AG09319 (cell line): ENCODE data around the gene METRN.
"Not testable (repeated sequence)": the region's sequence is repeated elsewhere in the genome, so short reads cannot be mapped to it uniquely, and the experiment has no call there.

Experiments used
- DNase-seq: peaks from one replicate; pipeline ENCODE4 v3.0.0-alpha.2; 2010; ENCODE audit warnings: low read depth; ENCODE audit errors: extremely low read depth
- CTCF ChIP-seq: IDR thresholded peaks from 2 replicates; pipeline ENCODE4 v1.5.1; 2011; ENCODE audit warnings: low read depth, mild to moderate bottlenecking, inconsistent platforms, low read length, moderate library complexity

METRN gene

GRCh38 chr16:740764-741505 lies 26.0 kb downstream of the METRN start, which contains the start of gene CIAO3:
TSS of gene CIAO3 (minus strand) at chr16:740997. CDS start at chr16:740985, 12 bp downstream.
- TF ChIP-seq CTCF, result peak; percentile 60
- DNase-seq, result peak; percentile 69

GRCh38 chr16:741986-742629 lies 27.2 kb downstream of the METRN start:
- DNase-seq, result no peak
- no peak for TF ChIP-seq CTCF

GRCh38 chr16:742894-743293 lies 28.0 kb downstream of the METRN start:
- not testable (repeated sequence) for DNase-seq

DNA sequence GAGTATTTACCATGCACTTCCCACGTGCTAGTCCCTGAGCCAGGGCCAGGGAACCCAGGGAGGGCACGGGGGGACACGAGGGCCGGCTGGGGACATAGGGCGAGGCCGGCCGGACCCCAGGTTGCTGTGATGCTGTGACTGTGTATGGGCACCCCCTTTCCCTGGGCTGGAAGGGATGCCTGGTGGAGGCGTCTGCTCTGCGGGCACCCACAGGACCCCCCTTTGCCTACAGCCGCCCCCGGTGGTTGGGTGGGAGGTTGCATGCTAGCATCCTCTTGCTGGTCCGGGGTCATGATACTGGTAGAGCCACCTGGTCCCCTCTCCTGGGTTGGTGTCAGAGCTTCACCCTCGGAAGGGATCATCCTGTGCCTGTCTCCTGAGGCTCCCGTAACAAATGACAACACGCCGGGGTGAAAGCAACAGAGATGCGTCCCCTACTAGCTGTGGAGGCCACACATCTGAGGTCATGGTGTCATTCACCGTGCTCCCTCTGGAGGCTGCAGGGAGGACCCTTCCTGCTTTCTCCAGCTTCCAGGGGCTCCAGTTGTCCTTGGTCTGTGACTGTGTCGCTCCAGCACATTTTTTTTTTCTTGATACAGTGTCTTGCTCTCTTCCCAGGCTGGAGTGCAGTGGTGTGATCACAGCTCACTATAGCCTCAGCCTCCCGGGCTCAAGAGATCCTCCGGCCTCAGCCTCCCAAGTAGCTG lies 29.0 kb downstream of the METRN start:
- no peak for DNase-seq
- TF ChIP-seq CTCF, result no peak; the same call in 1 of the 2 replicates

- no peak for DNase-seq
- TF ChIP-seq CTCF, result peak; percentile 7
These were observed 30.8 kb downstream of the METRN start for GRCh38 chr16:745739-746138.

GRCh38 chr16:746637-747036 lies 31.7 kb downstream of the METRN start:
- TF ChIP-seq CTCF, result no peak
- no peak for DNase-seq

- no peak for TF ChIP-seq CTCF
- DNase-seq, result no peak
These were observed 33.2 kb downstream of the METRN start for GRCh38 chr16:747978-748746.
